ENCODE measurements around the gene TMEM138. TPM values are rescaled to one million over a fixed set of nuclear protein-coding genes. Genes with fewer than 3 reads are reported as not detected.

TMEM138 gene
- total and polyA plus RNA-seq, 4 donors, result 13.5 to 39.6 (median 24.2) TPM

- H3K4me3 ChIP-seq (ENCODE audit: low read depth in 1 of 3, low read length in 3 of 3), result no peak overlapping the region
- H3K27ac ChIP-seq (ENCODE audit: low read depth in 1 of 2, low read length in 2 of 2), result no peak overlapping the region
- H3K9ac ChIP-seq (ENCODE audit: low read depth in 1 of 2, low read length in 2 of 2), result no peak overlapping the region
- H3K9me3 ChIP-seq (ENCODE audit: control insufficient read depth in 4 of 4, low read length in 3 of 4), result no peaks in the 10 kb centered on the region
- WGBS, result 87% methylated on average over 1 of the region's 1 CpG
- no peak for DNase-seq (ENCODE audit: low spot score)
- peaks cover 0 to 4% (median 3%) of the 10 kb centered on the region in 4 donors for H3K36me3 ChIP-seq (ENCODE audit: control insufficient read depth in 4 of 4, insufficient read depth in 3 of 4, low read depth in 1 of 4, low read length in 3 of 4)
- no peaks in the 10 kb centered on the region for H3K27me3 ChIP-seq (ENCODE audit: control insufficient read depth in 4 of 4, insufficient read depth in 4 of 4, low read length in 3 of 4)
- TF ChIP-seq NR2F2 (IDR thresholded peaks at IDR 0.05) (no peak), HNF4A (conservative IDR thresholded peaks at IDR 0.05) (no peak)
- H3K4me1 ChIP-seq (ENCODE audit: control insufficient read depth in 4 of 4, insufficient read depth in 4 of 4, low read length in 3 of 4), result peaks cover 2 to 22% (median 16%) of the 10 kb centered on the region in 4 donors
Measured at GRCh38 chr11:61390161-61390560, 28.0 kb downstream of the TMEM138 start.

- Histone ChIP-seq H3K9me3 (ENCODE audit: control insufficient read depth in 4 of 4, low read length in 3 of 4) (no peaks in the 10 kb centered on the region), H3K4me1 (ENCODE audit: control insufficient read depth in 4 of 4, insufficient read depth in 4 of 4, low read length in 3 of 4) (peaks cover 2 to 15% (median 11%) of the 10 kb centered on the region in 4 donors), H3K36me3 (ENCODE audit: control insufficient read depth in 4 of 4, insufficient read depth in 3 of 4, low read depth in 1 of 4, low read length in 3 of 4) (peaks cover 3 to 10% (median 8%) of the 10 kb centered on the region in 4 donors), H3K9ac (ENCODE audit: low read depth in 1 of 2, low read length in 2 of 2) (peak overlapping the region; percentile 53 to 66), H3K4me3 (ENCODE audit: low read depth in 1 of 3, low read length in 3 of 3) (peak overlapping the region; percentile 81 to 90 (median 87)), H3K27me3 (ENCODE audit: control insufficient read depth in 4 of 4, insufficient read depth in 4 of 4, low read length in 3 of 4) (no peaks in the 10 kb centered on the region), H3K27ac (ENCODE audit: low read depth in 1 of 2, low read length in 2 of 2) (peak overlapping the region; percentile 49 to 63)
- no peak for DNase-seq (ENCODE audit: low spot score)
- WGBS, result 6% methylated on average over 15 of the region's 15 CpGs
- TF ChIP-seq RAD21 (IDR thresholded peaks at IDR 0.05), result no peak
Measured at GRCh38 chr11:61392981-61393595, 30.9 kb downstream of the TMEM138 start.

GRCh38 chr11:61401173-61401572, 39.0 kb downstream of the TMEM138 start:
- no peak overlapping the region for H3K4me3 ChIP-seq (ENCODE audit: low read depth in 1 of 3, low read length in 3 of 3)
- no peaks in the 10 kb centered on the region for H3K4me1 ChIP-seq (ENCODE audit: control insufficient read depth in 4 of 4, insufficient read depth in 4 of 4, low read length in 3 of 4)
- no peak overlapping the region for H3K27ac ChIP-seq (ENCODE audit: low read depth in 1 of 2, low read length in 2 of 2)
- WGBS, result 95% methylated on average over 2 of the region's 2 CpGs
- H3K9me3 ChIP-seq (ENCODE audit: control insufficient read depth in 4 of 4, low read length in 3 of 4), result no peaks in the 10 kb centered on the region
- peaks cover 13 to 59% (median 48%) of the 10 kb centered on the region in 4 donors for H3K36me3 ChIP-seq (ENCODE audit: control insufficient read depth in 4 of 4, insufficient read depth in 3 of 4, low read depth in 1 of 4, low read length in 3 of 4)
- H3K27me3 ChIP-seq (ENCODE audit: control insufficient read depth in 4 of 4, insufficient read depth in 4 of 4, low read length in 3 of 4), result no peaks in the 10 kb centered on the region
- TF ChIP-seq JUND (IDR thresholded peaks at IDR 0.05) (no peak), EGR1 (IDR thresholded peaks at IDR 0.05; ENCODE audit: low read depth in 2 of 2) (no peak), YY1 (IDR thresholded peaks at IDR 0.05) (no peak), HNF4G (IDR thresholded peaks at IDR 0.05) (no peak), NR2F2 (IDR thresholded peaks at IDR 0.05) (no peak), ATF3 (IDR thresholded peaks at IDR 0.05) (no peak), SP1 (IDR thresholded peaks at IDR 0.05) (no peak), CTCF (IDR thresholded peaks at IDR 0.05; ENCODE audit: low read depth, low read length, missing input control) (no peak), RAD21 (IDR thresholded peaks at IDR 0.05) (no peak), HNF4A (conservative IDR thresholded peaks at IDR 0.05) (no peak), GABPA (IDR thresholded peaks at IDR 0.05 in 1 of 2, conservative IDR thresholded peaks at IDR 0.05 in 1 of 2) (no peak), FOXA1 (IDR thresholded peaks at IDR 0.05) (no peak), TAF1 (conservative IDR thresholded peaks at IDR 0.05) (no peak), REST (IDR thresholded peaks at IDR 0.05) (no peak)
- H3K9ac ChIP-seq (ENCODE audit: low read depth in 1 of 2, low read length in 2 of 2), result no peak overlapping the region
- DNase-seq (ENCODE audit: low spot score), result no peak
